HFFc6 (cell line): ENCODE results near the gene TMEM258. TPM values are rescaled to one million over a fixed set of nuclear protein-coding genes. Genes with fewer than 3 reads are reported as not detected.

Source experiments
- DNase-seq: peaks from one replicate; pipeline ENCODE4 v3.0.0-alpha.2; 2018
- H3K27ac Mint-ChIP-seq: 2 replicates; pipeline ENCODE4 v1.8.0; 2020; ENCODE audit warnings: mild to moderate bottlenecking, mixed read lengths
- H3K27me3 Mint-ChIP-seq: 2 replicates; pipeline ENCODE4 v1.8.0; 2021; ENCODE audit warnings: mild to moderate bottlenecking, moderate library complexity, mixed read lengths; ENCODE audit not compliant: insufficient read depth
- H3K36me3 Mint-ChIP-seq: 2 replicates; pipeline ENCODE4 v1.8.0; 2021; ENCODE audit warnings: low read depth, mixed read lengths
- H3K4me1 Mint-ChIP-seq: 2 replicates; pipeline ENCODE4 v1.8.0; 2020; ENCODE audit warnings: low read depth, mixed read lengths
- H3K4me3 Mint-ChIP-seq: 2 replicates; pipeline ENCODE4 v1.8.0; 2020; ENCODE audit warnings: mild to moderate bottlenecking, moderate library complexity, mixed read lengths
- H3K9me3 Mint-ChIP-seq: 2 replicates; pipeline ENCODE4 v1.8.0; 2020; ENCODE audit warnings: mild to moderate bottlenecking, mixed read lengths
- CTCF ChIP-seq: fragments of 200-600 bp; sonication (generic); IDR thresholded peaks from 2 replicates; pipeline ENCODE4 v1.5.0; 2021; ENCODE audit warnings: antibody characterized with exemption, mild to moderate bottlenecking
- total RNA-seq, 6 experiments: library from RNA; stranded (reverse); fragmentation: NEBNext Ultra II Directional; extraction: Animal tissue kit (Norgen Biotek cat#: 25700); gene quantifications; 2 replicates in 1 of 6; 3 replicates in 5 of 6; pipeline ENCODE4 v1.2.3, GENCODE V29; 2021

The TMEM258 gene
- total RNA-seq, 6 experiments from 2014 or later, result 134 to 173 (median 145) TPM

DNA sequence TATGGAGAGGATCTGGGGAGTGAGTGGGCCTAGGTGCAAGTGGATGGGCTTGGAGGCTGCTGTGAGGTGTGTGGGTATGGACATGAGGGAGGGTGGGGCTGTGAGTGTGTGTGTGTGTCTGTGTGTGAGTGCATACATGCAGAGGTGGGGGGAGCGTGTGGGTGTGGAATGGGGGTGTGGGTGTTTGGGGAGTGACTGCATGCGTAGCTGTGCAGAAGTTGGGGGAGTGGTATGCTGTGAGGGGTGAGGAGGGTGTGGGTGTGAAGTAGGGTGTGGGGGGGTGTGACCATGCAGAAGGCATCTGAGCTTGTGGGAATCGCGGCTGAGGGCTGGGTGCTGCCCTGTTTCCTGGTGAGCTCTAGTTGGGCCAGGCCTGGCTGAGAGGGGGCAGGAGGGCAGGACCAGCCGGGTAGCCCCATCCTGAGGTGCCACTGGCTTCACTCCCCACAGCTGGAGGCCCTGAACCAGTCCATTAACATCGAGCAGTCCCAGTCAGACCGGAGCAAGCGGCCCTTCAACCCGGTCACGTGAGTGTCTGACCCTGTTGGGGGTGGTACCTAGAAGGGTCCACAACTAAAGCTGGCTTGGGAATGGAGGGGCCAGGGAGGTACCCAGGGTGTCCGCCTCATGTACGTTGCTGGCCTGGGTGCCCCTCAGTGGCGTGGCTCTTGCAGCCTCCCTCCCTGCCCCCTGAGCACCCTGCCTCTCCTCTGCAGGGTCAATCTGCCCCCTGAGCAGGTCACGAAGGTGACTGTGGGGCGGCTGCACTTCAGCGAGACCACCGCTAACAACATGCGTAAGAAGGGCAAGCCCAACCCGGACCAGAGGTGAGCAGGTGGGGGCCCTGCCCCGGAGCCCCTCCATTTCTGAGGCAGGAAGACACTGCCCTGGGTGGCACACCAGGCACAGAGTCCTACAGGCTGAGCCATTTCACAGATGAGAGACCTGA lies 16.5 kb downstream of the TMEM258 start:
- peaks cover 19% of the 10 kb centered on the region for H3K27me3 Mint-ChIP-seq
- H3K27ac Mint-ChIP-seq, result no peak overlapping the region
- no peak overlapping the region for H3K4me3 Mint-ChIP-seq
- no peak for TF ChIP-seq CTCF
- DNase-seq, result no peak
- H3K9me3 Mint-ChIP-seq, result no peaks in the 10 kb centered on the region
- H3K4me1 Mint-ChIP-seq, result no peaks in the 10 kb centered on the region
- H3K36me3 Mint-ChIP-seq, result no peaks in the 10 kb centered on the region

- H3K27me3 Mint-ChIP-seq, result peaks cover 19% of the 10 kb centered on the region
- DNase-seq, result no peak
- no peaks in the 10 kb centered on the region for H3K36me3 Mint-ChIP-seq
- no peak for TF ChIP-seq CTCF
- no peak overlapping the region for H3K4me3 Mint-ChIP-seq
- no peaks in the 10 kb centered on the region for H3K4me1 Mint-ChIP-seq
- H3K9me3 Mint-ChIP-seq, result no peaks in the 10 kb centered on the region
- H3K27ac Mint-ChIP-seq, result no peak overlapping the region
Observed at GRCh38 chr11:61775106-61775505, 17.3 kb downstream of the TMEM258 start.

GRCh38 chr11:61774411-61774810 lies 18.0 kb downstream of the TMEM258 start:
- Mint-ChIP-seq H3K4me1 (no peaks in the 10 kb centered on the region), H3K36me3 (no peaks in the 10 kb centered on the region), H3K4me3 (no peak overlapping the region), H3K27ac (no peak overlapping the region), H3K27me3 (peaks cover 15% of the 10 kb centered on the region), H3K9me3 (no peaks in the 10 kb centered on the region)
- no peak for DNase-seq
- TF ChIP-seq CTCF, result no peak

GRCh38 chr11:61773809-61774208 lies 18.6 kb downstream of the TMEM258 start:
- no peak for TF ChIP-seq CTCF
- no peak overlapping the region for H3K27ac Mint-ChIP-seq
- H3K4me1 Mint-ChIP-seq, result no peaks in the 10 kb centered on the region
- H3K36me3 Mint-ChIP-seq, result no peaks in the 10 kb centered on the region
- no peak overlapping the region for H3K4me3 Mint-ChIP-seq
- H3K27me3 Mint-ChIP-seq, result peaks cover 15% of the 10 kb centered on the region
- DNase-seq, result no peak
- H3K9me3 Mint-ChIP-seq, result no peaks in the 10 kb centered on the region

DNA sequence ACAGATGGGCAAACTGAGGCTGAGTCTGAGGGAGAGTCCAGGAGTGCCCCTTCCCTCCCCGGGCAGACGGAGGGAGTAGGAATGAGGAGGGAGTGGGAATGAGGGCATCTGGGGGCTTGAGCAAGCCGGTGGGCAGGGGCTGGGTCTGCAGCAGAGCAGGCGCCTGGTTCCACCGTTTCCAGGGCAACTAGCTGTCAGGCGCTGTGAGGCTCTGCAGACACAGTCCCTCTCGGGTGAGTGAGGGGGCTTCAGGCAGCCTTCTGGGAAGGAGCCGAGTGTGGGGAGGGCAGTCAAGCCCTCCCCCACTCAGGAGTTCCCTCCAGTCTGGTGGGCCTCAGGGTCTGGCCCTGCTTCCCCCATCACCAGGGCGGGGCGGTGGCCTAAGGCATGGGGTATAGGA lies 19.0 kb downstream of the TMEM258 start:
- Mint-ChIP-seq H3K36me3 (no peaks in the 10 kb centered on the region), H3K9me3 (no peaks in the 10 kb centered on the region), H3K4me3 (no peak overlapping the region), H3K4me1 (no peaks in the 10 kb centered on the region), H3K27me3 (peaks cover 13% of the 10 kb centered on the region), H3K27ac (no peak overlapping the region)
- DNase-seq, result no peak
- no peak for TF ChIP-seq CTCF
